ENCODE measurements around the gene RHCG. TPM values are rescaled to one million over a fixed set of nuclear protein-coding genes. Genes with fewer than 3 reads are reported as not detected.

The RHCG gene
- total RNA-seq, 1 experiment from 2014 or later, result 3.0 TPM

DNA sequence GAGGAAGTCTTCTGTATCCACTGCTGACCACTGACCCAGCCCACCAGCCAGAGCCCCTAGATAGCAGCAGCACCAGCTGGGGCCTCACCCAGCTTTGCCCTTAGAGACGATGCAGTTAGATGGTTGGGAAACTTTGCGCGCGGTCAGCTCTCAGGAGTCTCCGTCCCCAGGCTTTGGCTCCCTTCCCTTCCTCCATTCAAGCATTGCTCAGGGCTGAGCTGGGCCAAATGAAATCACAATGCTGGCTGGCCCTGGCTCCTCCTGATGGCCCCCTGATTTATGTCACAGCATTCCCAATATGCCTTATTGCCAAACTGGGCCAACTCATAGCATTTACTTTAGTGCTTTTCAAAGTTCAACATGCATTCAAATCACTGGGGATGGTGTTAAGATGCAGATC lies 34.6 kb upstream of the RHCG start:
- Histone ChIP-seq H3K9me3 (ENCODE audit: control insufficient read depth, insufficient read depth, low read depth, low read length) (no peaks in the 10 kb centered on the region), H3K27ac (ENCODE audit: low read length) (no peak overlapping the region), H3K27me3 (ENCODE audit: control insufficient read depth, insufficient read depth, low read length) (no peaks in the 10 kb centered on the region), H3K36me3 (ENCODE audit: control insufficient read depth, insufficient read depth, low read length) (no peaks in the 10 kb centered on the region), H3K4me3 (ENCODE audit: low read depth in 2 of 2, low read length in 2 of 2) (no peak overlapping the region), H3K4me1 (ENCODE audit: control insufficient read depth, insufficient read depth, low read length) (no peaks in the 10 kb centered on the region)
- ATAC-seq (no peak), DNase-seq (ENCODE audit: low read depth, low spot score) (no peak)
- POLR2A ChIA-PET, result no interaction called here
- in situ Hi-C loops (cut with HindIII; ENCODE audit: low pct_unique_long_range_greater_than_20kb, low sequenced_read_pairs) (no loop called here), intact Hi-C loops (cut with micrococcal nuclease; ENCODE audit: unreplicated experiment) (no loop called here)
- BruUV-seq (replicated peaks), result no TSS peak
- CTCF ChIA-PET, result no interaction called here
- TF ChIP-seq POLR2AphosphoS5 (IDR thresholded peaks at IDR 0.05; ENCODE audit: low read depth, low read length), result no peak
- TF ChIP-seq, protein P1, sequence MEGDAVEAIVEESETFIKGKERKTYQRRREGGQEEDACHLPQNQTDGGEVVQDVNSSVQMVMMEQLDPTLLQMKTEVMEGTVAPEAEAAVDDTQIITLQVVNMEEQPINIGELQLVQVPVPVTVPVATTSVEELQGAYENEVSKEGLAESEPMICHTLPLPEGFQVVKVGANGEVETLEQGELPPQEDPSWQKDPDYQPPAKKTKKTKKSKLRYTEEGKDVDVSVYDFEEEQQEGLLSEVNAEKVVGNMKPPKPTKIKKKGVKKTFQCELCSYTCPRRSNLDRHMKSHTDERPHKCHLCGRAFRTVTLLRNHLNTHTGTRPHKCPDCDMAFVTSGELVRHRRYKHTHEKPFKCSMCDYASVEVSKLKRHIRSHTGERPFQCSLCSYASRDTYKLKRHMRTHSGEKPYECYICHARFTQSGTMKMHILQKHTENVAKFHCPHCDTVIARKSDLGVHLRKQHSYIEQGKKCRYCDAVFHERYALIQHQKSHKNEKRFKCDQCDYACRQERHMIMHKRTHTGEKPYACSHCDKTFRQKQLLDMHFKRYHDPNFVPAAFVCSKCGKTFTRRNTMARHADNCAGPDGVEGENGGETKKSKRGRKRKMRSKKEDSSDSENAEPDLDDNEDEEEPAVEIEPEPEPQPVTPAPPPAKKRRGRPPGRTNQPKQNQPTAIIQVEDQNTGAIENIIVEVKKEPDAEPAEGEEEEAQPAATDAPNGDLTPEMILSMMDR (IDR thresholded peaks at IDR 0.05), result no peak
- TF ChIP-seq SIN3A (IDR thresholded peaks at IDR 0.05; ENCODE audit: borderline replicate concordance, insufficient read depth, low read depth, low read length), result no peak
- TF ChIP-seq TCF7L2 (IDR thresholded peaks at IDR 0.05; ENCODE audit: low read depth, low read length), result no peak
- TF ChIP-seq, protein P2, sequence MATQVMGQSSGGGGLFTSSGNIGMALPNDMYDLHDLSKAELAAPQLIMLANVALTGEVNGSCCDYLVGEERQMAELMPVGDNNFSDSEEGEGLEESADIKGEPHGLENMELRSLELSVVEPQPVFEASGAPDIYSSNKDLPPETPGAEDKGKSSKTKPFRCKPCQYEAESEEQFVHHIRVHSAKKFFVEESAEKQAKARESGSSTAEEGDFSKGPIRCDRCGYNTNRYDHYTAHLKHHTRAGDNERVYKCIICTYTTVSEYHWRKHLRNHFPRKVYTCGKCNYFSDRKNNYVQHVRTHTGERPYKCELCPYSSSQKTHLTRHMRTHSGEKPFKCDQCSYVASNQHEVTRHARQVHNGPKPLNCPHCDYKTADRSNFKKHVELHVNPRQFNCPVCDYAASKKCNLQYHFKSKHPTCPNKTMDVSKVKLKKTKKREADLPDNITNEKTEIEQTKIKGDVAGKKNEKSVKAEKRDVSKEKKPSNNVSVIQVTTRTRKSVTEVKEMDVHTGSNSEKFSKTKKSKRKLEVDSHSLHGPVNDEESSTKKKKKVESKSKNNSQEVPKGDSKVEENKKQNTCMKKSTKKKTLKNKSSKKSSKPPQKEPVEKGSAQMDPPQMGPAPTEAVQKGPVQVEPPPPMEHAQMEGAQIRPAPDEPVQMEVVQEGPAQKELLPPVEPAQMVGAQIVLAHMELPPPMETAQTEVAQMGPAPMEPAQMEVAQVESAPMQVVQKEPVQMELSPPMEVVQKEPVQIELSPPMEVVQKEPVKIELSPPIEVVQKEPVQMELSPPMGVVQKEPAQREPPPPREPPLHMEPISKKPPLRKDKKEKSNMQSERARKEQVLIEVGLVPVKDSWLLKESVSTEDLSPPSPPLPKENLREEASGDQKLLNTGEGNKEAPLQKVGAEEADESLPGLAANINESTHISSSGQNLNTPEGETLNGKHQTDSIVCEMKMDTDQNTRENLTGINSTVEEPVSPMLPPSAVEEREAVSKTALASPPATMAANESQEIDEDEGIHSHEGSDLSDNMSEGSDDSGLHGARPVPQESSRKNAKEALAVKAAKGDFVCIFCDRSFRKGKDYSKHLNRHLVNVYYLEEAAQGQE (IDR thresholded peaks at IDR 0.05; ENCODE audit: insufficient read depth in 1 of 2, low read depth in 2 of 2, low read length in 1 of 2), result no peak

- ATAC-seq, result no peak
- in situ Hi-C loops (cut with HindIII; ENCODE audit: low pct_unique_long_range_greater_than_20kb, low sequenced_read_pairs) (no loop called here), intact Hi-C loops (cut with micrococcal nuclease; ENCODE audit: unreplicated experiment) (no loop called here)
- DNase-seq (ENCODE audit: low read depth, low spot score), result no peak
- no peaks in the 10 kb centered on the region for H3K36me3 ChIP-seq (ENCODE audit: control insufficient read depth, insufficient read depth, low read length)
- POLR2A ChIA-PET, result no interaction called here
- H3K4me3 ChIP-seq (ENCODE audit: low read depth in 2 of 2, low read length in 2 of 2), result no peak overlapping the region
- no peaks in the 10 kb centered on the region for H3K9me3 ChIP-seq (ENCODE audit: control insufficient read depth, insufficient read depth, low read depth, low read length)
- no peak overlapping the region for H3K27ac ChIP-seq (ENCODE audit: low read length)
- H3K27me3 ChIP-seq (ENCODE audit: control insufficient read depth, insufficient read depth, low read length), result no peaks in the 10 kb centered on the region
- BruUV-seq (replicated peaks), result no TSS peak
- no peaks in the 10 kb centered on the region for H3K4me1 ChIP-seq (ENCODE audit: control insufficient read depth, insufficient read depth, low read length)
- CTCF ChIA-PET, result no interaction called here
- no peak for TF ChIP-seq TCF7L2 (IDR thresholded peaks at IDR 0.05; ENCODE audit: low read depth, low read length)
- TF ChIP-seq SIN3A (IDR thresholded peaks at IDR 0.05; ENCODE audit: borderline replicate concordance, insufficient read depth, low read depth, low read length), result no peak
- TF ChIP-seq, protein P2 (IDR thresholded peaks at IDR 0.05; ENCODE audit: insufficient read depth in 1 of 2, low read depth in 2 of 2, low read length in 1 of 2), result no peak
- TF ChIP-seq POLR2AphosphoS5 (IDR thresholded peaks at IDR 0.05; ENCODE audit: low read depth, low read length), result no peak
- TF ChIP-seq, protein P1 (IDR thresholded peaks at IDR 0.05), result no peak
These were observed 32.5 kb upstream of the RHCG start for GRCh38 chr15:89528757-89529352.
